Stromal cell of bone marrow (primary cell): Measurements from ENCODE around the gene EVX1.

Source experiments
- DNase-seq: peaks from one replicate; pipeline ENCODE4 v3.0.0-alpha.2; 2012; ENCODE audit warnings: low read depth

EVX1 gene

GRCh38 chr7:27242555-27243339 lies at the start of gene EVX1:
EVX1 (plus strand) TSS chr7:27242802; CDS start chr7:27243031, 229 bp downstream.
- DNase-seq = no peak

- DNase-seq = no peak
Measured at GRCh38 chr7:27193335-27194001, 49.1 kb upstream of the EVX1 start.

- DNase-seq = no peak
Measured at GRCh38 chr7:27194002-27194352, 48.6 kb upstream of the EVX1 start.

- no peak for DNase-seq
Measured at GRCh38 chr7:27194686-27195379, 47.8 kb upstream of the EVX1 start.

GRCh38 chr7:27196287-27196767 lies 46.3 kb upstream of the EVX1 start:
- DNase-seq = no peak

GRCh38 chr7:27197137-27198042 lies 45.2 kb upstream of the EVX1 start:
- no peak for DNase-seq

- no peak for DNase-seq
Measured at GRCh38 chr7:27198138-27198841, 44.3 kb upstream of the EVX1 start.

- no peak for DNase-seq
Measured at GRCh38 chr7:27198871-27199801, 43.5 kb upstream of the EVX1 start.

- no peak for DNase-seq
Measured at GRCh38 chr7:27199849-27200760, 42.5 kb upstream of the EVX1 start, which contains the start of gene HOXA13. HOXA13 (minus strand) TSS chr7:27200091; CDS start chr7:27200077, 14 bp downstream.

- no peak for DNase-seq
Measured at GRCh38 chr7:27200761-27201579, 41.6 kb upstream of the EVX1 start.

GRCh38 chr7:27201580-27202017 lies 41.0 kb upstream of the EVX1 start:
- DNase-seq = no peak

GRCh38 chr7:27202018-27202861 lies 40.4 kb upstream of the EVX1 start:
- DNase-seq = no peak

GRCh38 chr7:27202862-27203134 lies 39.8 kb upstream of the EVX1 start:
- DNase-seq = no peak

GRCh38 chr7:27203365-27203953 lies 39.1 kb upstream of the EVX1 start:
- DNase-seq = no peak

- DNase-seq = no peak
Measured at GRCh38 chr7:27203964-27204594, 38.5 kb upstream of the EVX1 start.

GRCh38 chr7:27204851-27205322 lies 37.7 kb upstream of the EVX1 start:
- no peak for DNase-seq
